Fibroblast of lung (primary cell): ENCODE data around the gene FBXO7. TPM values are rescaled to one million over a fixed set of nuclear protein-coding genes. Genes with fewer than 3 reads are reported as not detected.
A peak's percentile ranks its signal among the peaks of the same experiment; 100 is the strongest.
"Not testable (repeated sequence)": the region's sequence is repeated elsewhere in the genome, so short reads cannot be mapped to it uniquely, and the experiment has no call there.

Experiments
- DNase-seq, 2 donors: peaks; one replicate each; pipeline versions ENCODE4 v3.0.0 to v3.0.0-alpha.2; 2010; ENCODE audit warnings: low read depth in 2 of 2
- H2AFZ ChIP-seq: 2 replicates; pipeline ENCODE4 v1.5.1; 2012; ENCODE audit warnings: low read length, control low read depth, inconsistent platforms
- H3K27ac ChIP-seq: 2 replicates; pipeline ENCODE4 v1.5.1; 2011; ENCODE audit warnings: low read length, control low read depth; ENCODE audit not compliant: insufficient read depth
- H3K27me3 ChIP-seq: 2 replicates; pipeline ENCODE4 v1.5.1; 2011; ENCODE audit warnings: mild to moderate bottlenecking, low read length; ENCODE audit not compliant: control insufficient read depth, insufficient read depth
- H3K36me3 ChIP-seq: 2 replicates; pipeline ENCODE4 v1.5.1; 2011; ENCODE audit warnings: low read length; ENCODE audit not compliant: control insufficient read depth, insufficient read depth
- H3K4me1 ChIP-seq: 2 replicates; pipeline ENCODE4 v1.5.1; 2011; ENCODE audit warnings: low read length; ENCODE audit not compliant: control insufficient read depth, insufficient read depth; ENCODE audit errors: extremely low read depth
- H3K4me2 ChIP-seq: 2 replicates; pipeline ENCODE4 v1.5.1; 2011; ENCODE audit warnings: low read length, control low read depth; ENCODE audit not compliant: insufficient read depth; ENCODE audit errors: extremely low read depth
- H3K4me3 ChIP-seq, 4 experiments: fragments of 200-600 bp in 1 of 4; sonication (generic) in 1 of 4; replicated peaks in 1 of 4; 2 replicates each; pipeline ENCODE4 v1.5.1; 2011 to 2016; ENCODE audit warnings: low read length in 4 of 4, low read depth in 3 of 4, mild to moderate bottlenecking in 3 of 4, control low read depth in 2 of 4, inconsistent platforms in 1 of 4, mixed read lengths in 1 of 4; ENCODE audit not compliant: insufficient read depth in 1 of 4; ENCODE audit errors: control extremely low read depth in 1 of 4
- H3K79me2 ChIP-seq: 2 replicates; pipeline ENCODE4 v1.5.1; 2012; ENCODE audit warnings: mild to moderate bottlenecking, low read length, inconsistent platforms; ENCODE audit not compliant: control insufficient read depth, insufficient read depth
- H3K9ac ChIP-seq: 2 replicates; pipeline ENCODE4 v1.5.1; 2011; ENCODE audit warnings: mild to moderate bottlenecking, low read length, control low read depth; ENCODE audit not compliant: insufficient read depth
- H3K9me3 ChIP-seq: 2 replicates; pipeline ENCODE4 v1.5.1; 2012; ENCODE audit warnings: low read depth, low read length; ENCODE audit not compliant: control insufficient read depth, insufficient read depth
- H4K20me1 ChIP-seq: 2 replicates; pipeline ENCODE4 v1.5.1; 2011; ENCODE audit warnings: low read length; ENCODE audit not compliant: control insufficient read depth, insufficient read depth; ENCODE audit errors: extremely low read depth
- EZH2 ChIP-seq: IDR thresholded peaks from 2 replicates; pipeline ENCODE4 v1.5.1; 2012; ENCODE audit warnings: low read length, control low read depth, mild to moderate bottlenecking; ENCODE audit errors: missing control alignments
- polyA plus RNA-seq, 2 donors: library from polyadenylated mRNA; depleted of rRNA in 1 of 2; stranded (reverse) in 1 of 2; unstranded in 1 of 2; fragments of >200 nt; gene quantifications; 2 replicates each; pipeline ENCODE4 v1.2.1, GENCODE V29; 2011 to 2012; ENCODE audit warnings: missing spikeins in 1 of 2
- total RNA-seq: library from RNA; depleted of rRNA; stranded (reverse); fragments of >200 nt; gene quantifications from 2 replicates; pipeline ENCODE4 v1.2.1, GENCODE V29; 2014
- TF ChIP-seq, protein P1 (sequence below), 2 donors: IDR thresholded peaks in 1 of 2; conservative IDR thresholded peaks in 1 of 2; 1 replicate in 1 of 2; 2 replicates in 1 of 2; pipeline ENCODE4 v1.5.1; 2011 to 2012; ENCODE audit warnings: low read length in 2 of 2, control low read depth in 1 of 2, inconsistent platforms in 1 of 2, low read depth in 1 of 2, mild to moderate bottlenecking in 1 of 2

Gene FBXO7
- total and polyA plus RNA-seq, 2 donors (not counting 1 experiment from before 2014, with no cell fraction given): 51.2 to 130 TPM

DNA sequence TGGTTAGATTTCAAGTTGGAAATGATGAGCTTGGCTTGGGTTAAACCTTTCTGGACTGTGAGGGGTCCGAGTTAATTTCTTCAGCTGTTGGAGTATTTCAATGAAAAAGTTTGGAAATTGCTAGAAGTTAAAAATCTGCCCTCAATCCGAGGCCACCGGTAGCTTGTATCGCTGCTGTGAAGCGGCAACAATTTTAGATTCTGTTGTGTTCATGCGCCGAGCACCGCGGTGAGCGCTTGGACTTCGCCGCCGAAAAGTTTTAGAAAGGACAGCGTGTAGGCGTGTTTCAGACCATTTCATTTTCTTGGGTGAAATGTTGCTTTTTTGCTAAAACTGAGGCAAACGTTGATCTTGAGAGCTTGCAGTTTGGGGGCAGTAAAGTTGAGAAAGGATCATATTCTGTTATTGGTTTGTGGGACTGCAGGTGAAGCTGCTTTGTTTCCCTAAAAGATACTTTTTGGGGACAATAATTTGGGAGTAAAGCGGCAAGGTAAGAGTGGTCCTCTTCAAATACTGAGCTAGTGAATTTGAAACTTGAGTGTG lies 928 bp downstream of the FBXO7 start:
- Histone ChIP-seq H3K27me3 (no peaks in the 10 kb centered on the region), H3K4me1 (peaks cover 7% of the 10 kb centered on the region), H3K27ac (peak overlapping the region; percentile 82), H3K9me3 (no peaks in the 10 kb centered on the region), H2AFZ (peak overlapping the region; percentile 21), H3K4me2 (peak overlapping the region; percentile 94), H3K79me2 (peaks cover 51% of the 10 kb centered on the region), H4K20me1 (peaks cover 6% of the 10 kb centered on the region), H3K36me3 (no peaks in the 10 kb centered on the region), H3K4me3 (peak overlapping the region; percentile 67 to 98 (median 93)), H3K9ac (peak overlapping the region; percentile 97)
- DNase-seq: peak in 1 of 2 donors; percentile 51
- TF ChIP-seq, protein P1, sequence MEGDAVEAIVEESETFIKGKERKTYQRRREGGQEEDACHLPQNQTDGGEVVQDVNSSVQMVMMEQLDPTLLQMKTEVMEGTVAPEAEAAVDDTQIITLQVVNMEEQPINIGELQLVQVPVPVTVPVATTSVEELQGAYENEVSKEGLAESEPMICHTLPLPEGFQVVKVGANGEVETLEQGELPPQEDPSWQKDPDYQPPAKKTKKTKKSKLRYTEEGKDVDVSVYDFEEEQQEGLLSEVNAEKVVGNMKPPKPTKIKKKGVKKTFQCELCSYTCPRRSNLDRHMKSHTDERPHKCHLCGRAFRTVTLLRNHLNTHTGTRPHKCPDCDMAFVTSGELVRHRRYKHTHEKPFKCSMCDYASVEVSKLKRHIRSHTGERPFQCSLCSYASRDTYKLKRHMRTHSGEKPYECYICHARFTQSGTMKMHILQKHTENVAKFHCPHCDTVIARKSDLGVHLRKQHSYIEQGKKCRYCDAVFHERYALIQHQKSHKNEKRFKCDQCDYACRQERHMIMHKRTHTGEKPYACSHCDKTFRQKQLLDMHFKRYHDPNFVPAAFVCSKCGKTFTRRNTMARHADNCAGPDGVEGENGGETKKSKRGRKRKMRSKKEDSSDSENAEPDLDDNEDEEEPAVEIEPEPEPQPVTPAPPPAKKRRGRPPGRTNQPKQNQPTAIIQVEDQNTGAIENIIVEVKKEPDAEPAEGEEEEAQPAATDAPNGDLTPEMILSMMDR (conservative IDR thresholded peaks at IDR 0.05 in 1 of 2, IDR thresholded peaks at IDR 0.05 in 1 of 2; ENCODE audit: low read depth in 1 of 2, low read length in 2 of 2): no peak
- TF ChIP-seq EZH2: no peak

DNA sequence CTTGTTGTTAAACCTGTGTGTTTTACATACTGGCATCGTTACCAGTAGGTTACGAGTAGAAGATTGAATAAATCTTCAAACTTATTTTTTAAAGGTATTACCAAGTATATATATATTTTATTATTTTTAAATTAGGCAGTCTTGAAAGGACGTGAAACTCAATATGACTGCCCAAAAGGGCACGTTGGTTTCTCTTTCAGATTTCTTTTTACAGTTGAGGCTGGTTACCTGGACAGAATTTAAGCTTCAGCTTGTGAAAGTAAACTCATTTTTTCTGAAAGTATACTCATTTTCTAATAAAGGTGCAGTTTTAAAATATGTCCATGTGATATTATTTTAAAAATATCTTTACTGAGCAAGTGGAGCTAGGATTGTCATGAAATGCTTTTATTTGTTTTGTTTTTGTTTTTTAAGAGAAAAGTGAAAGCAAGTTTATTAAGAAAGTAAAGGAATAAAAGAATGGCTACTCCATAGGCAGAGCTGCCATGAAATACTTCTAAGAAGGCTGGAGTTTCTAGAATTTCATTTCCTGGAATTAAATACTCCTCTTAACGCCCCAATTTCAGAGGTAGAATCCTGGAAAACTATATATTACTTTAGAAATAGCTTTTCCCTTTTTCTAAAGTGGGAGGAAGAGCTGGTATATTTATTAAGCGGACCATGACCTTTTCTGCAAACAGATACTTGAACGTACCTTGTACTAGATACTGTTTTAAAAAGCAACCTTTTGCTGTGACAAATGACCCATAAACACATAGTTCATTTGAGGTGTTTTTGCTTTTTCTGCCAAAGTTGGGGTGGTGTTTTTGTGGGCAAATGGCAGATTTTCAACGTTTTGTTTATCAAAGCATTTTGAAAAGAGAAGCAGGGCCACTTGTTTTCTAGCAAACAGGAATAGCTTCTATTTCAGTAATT lies 1.9 kb downstream of the FBXO7 start:
- peaks cover 6% of the 10 kb centered on the region for H4K20me1 ChIP-seq
- H3K4me1 ChIP-seq: peaks cover 7% of the 10 kb centered on the region
- no peaks in the 10 kb centered on the region for H3K27me3 ChIP-seq
- DNase-seq: no peak
- peak overlapping the region; percentile 94 for H3K4me2 ChIP-seq
- no peak overlapping the region for H2AFZ ChIP-seq
- no peaks in the 10 kb centered on the region for H3K9me3 ChIP-seq
- H3K9ac ChIP-seq: no peak overlapping the region
- peak overlapping the region; percentile 67 to 98 (median 93) for H3K4me3 ChIP-seq
- H3K27ac ChIP-seq: peak overlapping the region; percentile 82
- peaks cover 61% of the 10 kb centered on the region for H3K79me2 ChIP-seq
- TF ChIP-seq EZH2: no peak
- TF ChIP-seq, protein P1 (conservative IDR thresholded peaks at IDR 0.05 in 1 of 2, IDR thresholded peaks at IDR 0.05 in 1 of 2; ENCODE audit: low read depth in 1 of 2, low read length in 2 of 2): no peak
- H3K36me3 ChIP-seq: no peaks in the 10 kb centered on the region

DNA sequence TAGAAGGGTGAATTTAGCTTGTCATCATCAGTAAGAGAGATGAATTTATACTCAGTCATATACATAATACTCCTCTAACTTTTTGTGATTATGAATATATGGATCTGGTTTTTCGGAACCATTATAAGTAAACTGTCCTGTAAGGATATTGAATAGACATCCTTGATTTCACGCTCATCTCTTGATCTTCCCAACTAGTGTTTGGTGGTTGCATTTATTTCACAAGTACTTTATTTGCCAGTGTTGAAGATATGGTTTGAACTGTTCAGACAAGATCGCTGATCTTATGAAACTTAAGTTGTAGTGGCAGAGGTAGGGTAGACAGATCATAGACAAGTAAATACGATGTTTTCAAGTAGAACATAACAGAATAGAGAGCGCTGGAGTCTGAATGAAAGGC lies 3.0 kb downstream of the FBXO7 start:
- no peak overlapping the region for H3K27ac ChIP-seq
- no peak overlapping the region for H2AFZ ChIP-seq
- no peak overlapping the region for H3K4me3 ChIP-seq
- peaks cover 7% of the 10 kb centered on the region for H3K4me1 ChIP-seq
- H4K20me1 ChIP-seq: peaks cover 6% of the 10 kb centered on the region
- H3K9ac ChIP-seq: no peak overlapping the region
- H3K79me2 ChIP-seq: peaks cover 71% of the 10 kb centered on the region
- no peaks in the 10 kb centered on the region for H3K27me3 ChIP-seq
- no peak for TF ChIP-seq EZH2
- TF ChIP-seq, protein P1 (conservative IDR thresholded peaks at IDR 0.05 in 1 of 2, IDR thresholded peaks at IDR 0.05 in 1 of 2; ENCODE audit: low read depth in 1 of 2, low read length in 2 of 2): no peak
- H3K9me3 ChIP-seq: no peaks in the 10 kb centered on the region
- no peaks in the 10 kb centered on the region for H3K36me3 ChIP-seq
- DNase-seq: no peak
- peak overlapping the region; percentile 8 for H3K4me2 ChIP-seq

DNA sequence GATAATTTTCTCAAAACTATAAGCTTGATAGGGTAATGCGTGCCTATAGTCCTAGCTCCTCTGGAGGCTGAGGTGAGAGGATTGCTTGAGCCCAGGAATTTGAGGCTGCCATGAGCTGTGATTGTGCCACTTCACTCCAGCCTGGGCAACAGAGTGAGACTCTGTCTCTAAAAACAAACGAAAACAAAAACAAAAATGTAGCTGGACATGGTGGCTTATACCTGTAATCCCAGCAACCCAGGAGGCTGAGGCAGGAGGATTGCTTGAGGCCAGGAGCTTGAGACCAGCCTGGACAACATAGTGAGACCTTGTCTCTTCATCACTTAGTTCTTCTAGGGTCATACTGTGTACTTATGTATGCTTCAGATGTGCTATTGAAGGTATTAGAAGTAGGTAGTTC lies 3.9 kb downstream of the FBXO7 start:
- H3K4me2 ChIP-seq, H3K27me3 ChIP-seq, H2AFZ ChIP-seq, H3K36me3 ChIP-seq, DNase-seq, H3K4me3 ChIP-seq, H3K27ac ChIP-seq, H3K9me3 ChIP-seq, H4K20me1 ChIP-seq, H3K4me1 ChIP-seq, H3K9ac ChIP-seq: not testable (repeated sequence)
- H3K79me2 ChIP-seq: peaks cover 80% of the 10 kb centered on the region
